HEK293 (cell line): ENCODE results near the gene SPNS2.
A peak's percentile ranks its signal among the peaks of the same experiment; 100 is the strongest.

Experiments used
- PRDM10 ChIP-seq: fragments of 450-650 bp; formaldehyde crosslinking; IDR thresholded peaks from 2 replicates; pipeline ENCODE4 v1.5.1; 2016; ENCODE audit warnings: missing biosample characterization, missing genetic modification characterization
- REST ChIP-seq: fragments of 450-650 bp; formaldehyde crosslinking; IDR thresholded peaks from 2 replicates; pipeline ENCODE4 v1.5.1; 2016; ENCODE audit warnings: missing biosample characterization, missing genetic modification characterization
- SETDB1 ChIP-seq: IDR thresholded peaks from one replicate; pipeline ENCODE4 v1.6.1; 2017; ENCODE audit warnings: mild to moderate bottlenecking, low read length, moderate library complexity, mixed read lengths; ENCODE audit not compliant: insufficient read length
- ZNF121 ChIP-seq: fragments of 450-650 bp; formaldehyde crosslinking; IDR thresholded peaks from 2 replicates; pipeline ENCODE4 v1.5.1; 2016; ENCODE audit warnings: missing biosample characterization, missing genetic modification characterization
- ZNF146 ChIP-seq: fragments of 450-650 bp; formaldehyde crosslinking; IDR thresholded peaks from 2 replicates; pipeline ENCODE4 v1.5.1; 2016; ENCODE audit warnings: missing biosample characterization, missing genetic modification characterization
- ZNF391 ChIP-seq: fragments of 450-650 bp; formaldehyde crosslinking; IDR thresholded peaks from 2 replicates; pipeline ENCODE4 v1.5.1; 2016; ENCODE audit warnings: low read depth, missing biosample characterization, missing genetic modification characterization, borderline replicate concordance
- ZNF558 ChIP-seq: fragments of 450-650 bp; formaldehyde crosslinking; IDR thresholded peaks from 2 replicates; pipeline ENCODE4 v1.5.1; 2016; ENCODE audit warnings: missing biosample characterization, missing genetic modification characterization
- ZNF660 ChIP-seq: fragments of 450-650 bp; IDR thresholded peaks from 2 replicates; pipeline ENCODE4 v1.5.1; 2018; ENCODE audit warnings: missing biosample characterization, mild to moderate bottlenecking, missing genetic modification characterization
- ZNF776 ChIP-seq: fragments of 450-650 bp; formaldehyde crosslinking; IDR thresholded peaks from 2 replicates; pipeline ENCODE4 v1.5.0; 2017; ENCODE audit warnings: missing biosample characterization, missing genetic modification characterization, borderline replicate concordance
- ZNF777 ChIP-seq: fragments of 450-650 bp; formaldehyde crosslinking; IDR thresholded peaks from 2 replicates; pipeline ENCODE4 v1.5.1; 2017; ENCODE audit warnings: missing biosample characterization, missing genetic modification characterization, borderline replicate concordance
- ZNF843 ChIP-seq: fragments of 450-650 bp; formaldehyde crosslinking; IDR thresholded peaks from 2 replicates; pipeline ENCODE4 v1.5.1; 2016; ENCODE audit warnings: missing biosample characterization, missing genetic modification characterization
- TF ChIP-seq, protein P1 (sequence below): fragments of 450-650 bp; formaldehyde crosslinking; IDR thresholded peaks from 2 replicates; pipeline ENCODE4 v1.5.1; 2016; ENCODE audit warnings: missing biosample characterization, missing genetic modification characterization

- TF ChIP-seq, protein P1, sequence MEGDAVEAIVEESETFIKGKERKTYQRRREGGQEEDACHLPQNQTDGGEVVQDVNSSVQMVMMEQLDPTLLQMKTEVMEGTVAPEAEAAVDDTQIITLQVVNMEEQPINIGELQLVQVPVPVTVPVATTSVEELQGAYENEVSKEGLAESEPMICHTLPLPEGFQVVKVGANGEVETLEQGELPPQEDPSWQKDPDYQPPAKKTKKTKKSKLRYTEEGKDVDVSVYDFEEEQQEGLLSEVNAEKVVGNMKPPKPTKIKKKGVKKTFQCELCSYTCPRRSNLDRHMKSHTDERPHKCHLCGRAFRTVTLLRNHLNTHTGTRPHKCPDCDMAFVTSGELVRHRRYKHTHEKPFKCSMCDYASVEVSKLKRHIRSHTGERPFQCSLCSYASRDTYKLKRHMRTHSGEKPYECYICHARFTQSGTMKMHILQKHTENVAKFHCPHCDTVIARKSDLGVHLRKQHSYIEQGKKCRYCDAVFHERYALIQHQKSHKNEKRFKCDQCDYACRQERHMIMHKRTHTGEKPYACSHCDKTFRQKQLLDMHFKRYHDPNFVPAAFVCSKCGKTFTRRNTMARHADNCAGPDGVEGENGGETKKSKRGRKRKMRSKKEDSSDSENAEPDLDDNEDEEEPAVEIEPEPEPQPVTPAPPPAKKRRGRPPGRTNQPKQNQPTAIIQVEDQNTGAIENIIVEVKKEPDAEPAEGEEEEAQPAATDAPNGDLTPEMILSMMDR (tag by site-specific recombination) = no peak
- TF ChIP-seq ZNF776 (no peak), ZNF121 (no peak), ZNF777 (no peak), REST (no peak), ZNF843 (no peak), ZNF391 (no peak), ZNF660 (tag by site-specific recombination) (no peak), PRDM10 (tag by site-specific recombination) (peak; percentile 92), ZNF558 (tag by site-specific recombination) (no peak), SETDB1 (no peak), ZNF146 (tag by site-specific recombination) (0 out of 2 replicates have a peak, but pooled peaks have one; percentile 3)
These were observed 35.1 kb downstream of the SPNS2 start for GRCh38 chr17:4533523-4534504.
